NCI-H146 treated with DMSO at 0.1 percent for 48 hours (cell line): Measurements from ENCODE around the gene KIAA0930.
A peak's percentile ranks its signal among the peaks of the same experiment; 100 is the strongest.
"Not testable (repeated sequence)": the region's sequence is repeated elsewhere in the genome, so short reads cannot be mapped to it uniquely, and the experiment has no call there.

Experiments used
- DNase-seq: peaks from one replicate; lab custom pipeline; 2025; ENCODE audit not compliant: unreplicated experiment; lab: John Stamatoyannopoulos, UW

The KIAA0930 gene

DNA sequence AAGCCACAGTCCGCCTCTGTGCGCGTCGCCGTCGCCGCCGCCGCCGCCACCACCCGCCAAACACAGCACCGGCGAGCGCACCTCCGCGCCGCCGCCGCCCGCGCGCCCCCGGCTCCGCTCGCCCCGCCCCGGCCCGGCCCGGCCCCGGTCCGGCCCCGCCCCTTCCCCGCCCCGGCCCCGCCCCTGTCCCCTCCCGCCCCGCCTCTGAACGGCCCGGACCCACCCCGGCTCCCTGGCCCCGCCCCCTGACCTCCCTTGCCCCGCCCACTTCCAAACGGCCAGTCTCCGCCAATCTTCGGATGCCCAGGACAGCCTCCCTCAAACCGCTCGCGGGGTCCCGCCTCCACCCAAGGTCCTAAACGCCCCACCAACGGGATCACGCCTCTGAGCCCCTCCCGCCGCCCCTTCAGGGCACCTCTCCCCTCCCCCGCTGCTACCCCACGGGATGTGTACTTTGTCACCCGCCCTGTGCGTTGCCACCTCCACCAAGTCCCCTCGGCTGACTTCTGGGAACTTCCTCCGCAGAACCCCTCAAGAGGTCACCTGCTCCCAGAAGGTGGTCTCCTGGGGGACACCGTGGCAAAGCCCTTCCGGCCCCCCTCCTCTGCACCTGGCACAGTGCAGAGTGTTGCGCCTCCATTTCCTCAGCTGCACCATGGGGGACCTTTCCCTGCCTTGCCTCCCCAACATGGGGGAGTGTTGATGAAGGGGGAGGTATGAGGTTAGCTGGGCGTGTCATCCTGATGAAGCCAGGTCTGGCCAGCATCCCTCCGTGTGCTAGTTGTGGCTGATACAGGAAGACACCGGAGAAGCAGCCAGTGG, at the start of gene KIAA0930:
Gene KIAA0930, minus strand, starts transcription at position 85 of the 822 bp plus-strand sequence. CDS start 191 bp downstream, outside the sequence.
- DNase-seq: no peak

DNA sequence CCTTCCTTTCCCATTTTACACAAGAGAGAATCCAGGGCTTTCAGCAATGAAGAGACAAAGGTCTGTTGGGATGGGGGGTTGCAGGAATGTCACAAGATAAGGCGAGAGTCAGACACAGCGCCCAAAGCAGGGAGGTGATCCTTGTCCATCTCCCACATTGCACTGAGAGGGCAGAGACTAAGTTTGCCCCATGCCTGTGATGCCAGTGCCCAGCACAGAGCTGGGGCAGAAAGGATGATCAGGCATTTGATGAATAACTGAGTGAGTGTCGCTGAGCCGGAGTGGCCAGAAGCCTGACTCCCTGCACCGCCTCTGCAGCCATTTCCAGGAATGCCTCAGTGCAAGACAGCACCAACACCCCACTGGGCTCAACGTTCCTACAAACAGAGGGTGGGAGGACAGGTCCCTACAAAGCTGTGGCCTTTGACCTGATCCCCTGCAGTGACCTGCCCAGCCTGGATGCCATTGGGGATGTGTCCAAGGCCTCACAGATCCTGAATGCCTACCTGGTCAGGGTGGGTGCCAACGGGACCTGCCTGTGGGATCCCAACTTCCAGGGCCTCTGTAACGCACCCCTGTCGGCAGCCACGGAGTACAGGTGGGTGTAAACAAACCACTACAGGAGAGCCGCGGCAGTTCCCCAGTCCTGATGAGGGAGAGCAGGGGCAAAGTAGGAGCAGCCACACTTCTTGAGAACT, 46.3 kb upstream of the KIAA0930 start:
- no peak for DNase-seq

DNA sequence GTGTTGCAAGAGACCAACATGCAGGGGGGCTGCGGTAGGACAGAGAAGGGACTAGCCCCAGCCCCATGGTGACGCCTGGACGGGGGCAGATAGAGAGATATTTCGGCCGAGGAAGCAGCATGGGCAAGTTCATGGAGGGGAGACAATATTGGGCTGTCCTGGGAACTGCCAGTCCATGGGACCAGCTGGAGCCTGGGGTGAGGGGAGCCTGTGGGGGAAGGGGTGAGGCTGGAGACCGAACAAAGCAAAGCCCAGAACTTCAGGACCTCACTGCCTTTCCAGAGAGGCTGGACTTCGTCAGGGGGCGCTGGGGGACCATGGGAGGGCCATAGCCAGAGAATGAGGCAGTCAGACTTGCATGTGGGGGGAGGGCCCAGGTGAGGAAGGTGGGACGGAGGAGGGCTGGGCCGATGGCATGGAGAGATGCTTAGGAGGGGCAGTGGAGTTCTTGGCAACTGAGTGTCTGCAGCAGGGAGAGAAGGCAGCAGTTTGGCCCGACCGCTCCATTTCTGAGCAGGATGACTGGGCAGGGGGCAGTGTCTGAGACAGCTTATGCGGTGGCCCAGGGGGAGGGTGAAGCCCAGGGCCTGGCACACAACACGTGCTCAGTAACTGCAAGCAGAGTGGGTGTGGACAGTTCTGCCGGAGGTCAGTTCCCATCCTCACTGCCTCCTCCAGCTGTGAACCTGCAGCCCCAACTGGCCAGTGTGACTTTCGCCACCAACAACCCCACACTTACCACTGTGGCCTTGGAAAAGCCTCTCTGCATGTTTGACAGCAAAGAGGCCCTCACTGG, 44.8 kb upstream of the KIAA0930 start:
- DNase-seq: no peak

DNA sequence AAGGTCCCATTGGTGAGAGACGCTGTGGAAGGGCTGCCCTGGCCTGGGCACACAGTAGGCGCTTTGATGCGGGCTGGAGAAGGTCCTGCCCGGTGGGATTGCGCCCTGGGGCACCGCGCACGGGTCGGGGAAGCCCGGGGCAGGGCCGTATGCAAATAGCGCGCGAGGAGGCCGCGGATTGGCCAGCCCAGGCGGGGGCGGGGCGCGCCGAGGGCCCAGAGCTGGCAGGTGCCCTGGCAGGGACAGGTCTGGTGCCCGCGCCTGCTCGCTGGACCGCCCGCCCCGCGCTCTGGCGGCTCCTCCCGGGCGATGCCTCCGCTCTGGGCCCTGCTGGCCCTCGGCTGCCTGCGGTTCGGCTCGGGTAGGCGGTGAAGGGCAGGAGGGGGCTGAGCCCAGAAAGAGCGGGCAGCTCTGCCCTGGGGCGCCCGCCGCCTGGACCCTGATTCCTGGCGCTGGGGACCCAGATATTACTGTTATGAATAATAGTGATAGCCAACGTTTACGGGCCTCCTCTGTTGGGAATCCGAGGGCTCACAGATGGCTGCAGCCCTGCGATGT, 44.1 kb upstream of the KIAA0930 start, which contains the start of gene UPK3A:
Gene UPK3A, plus strand, starts transcription at position 245 of the 558 bp plus-strand sequence. Its CDS starts 65 bp downstream, at position 310.
- DNase-seq: peak; percentile 19

DNA sequence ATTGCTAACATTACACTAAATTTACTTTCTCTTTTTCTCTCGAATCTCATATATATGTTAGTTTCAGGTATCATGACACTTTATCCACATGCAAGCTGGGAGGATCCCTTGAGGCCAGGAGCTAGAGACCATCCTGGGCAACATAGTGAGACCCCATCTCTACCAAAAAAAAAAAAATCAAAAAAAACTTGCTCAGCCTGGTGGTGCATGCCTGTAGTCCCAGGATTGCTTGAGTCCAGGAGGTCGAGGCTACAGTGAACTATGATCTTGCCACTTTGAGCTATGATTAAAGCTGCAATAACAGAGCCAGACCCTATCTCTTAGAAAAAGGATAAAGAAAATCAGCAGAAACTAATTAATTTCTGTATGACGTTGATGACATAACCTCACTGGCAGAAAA, 40.3 kb upstream of the KIAA0930 start:
- DNase-seq: no peak

DNA sequence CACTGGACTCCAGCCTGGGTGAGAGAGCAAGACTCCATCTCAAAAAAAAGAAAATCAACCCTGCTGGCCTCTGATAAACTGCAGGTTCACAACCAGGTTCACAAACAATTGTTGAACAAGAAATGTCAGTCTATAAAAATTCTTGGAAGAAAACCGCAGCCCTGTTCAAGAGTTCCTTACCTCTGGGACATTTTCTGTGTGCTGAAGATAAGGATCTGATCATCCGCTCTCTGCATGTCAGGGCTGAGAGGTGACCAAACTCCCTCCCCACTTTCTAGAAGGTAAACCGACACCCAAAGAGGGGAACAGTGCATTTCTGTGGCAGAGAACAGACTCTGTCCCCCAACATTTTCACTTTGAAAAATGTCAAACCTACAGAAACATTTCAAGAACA, 39.9 kb upstream of the KIAA0930 start:
- no peak for DNase-seq

DNA sequence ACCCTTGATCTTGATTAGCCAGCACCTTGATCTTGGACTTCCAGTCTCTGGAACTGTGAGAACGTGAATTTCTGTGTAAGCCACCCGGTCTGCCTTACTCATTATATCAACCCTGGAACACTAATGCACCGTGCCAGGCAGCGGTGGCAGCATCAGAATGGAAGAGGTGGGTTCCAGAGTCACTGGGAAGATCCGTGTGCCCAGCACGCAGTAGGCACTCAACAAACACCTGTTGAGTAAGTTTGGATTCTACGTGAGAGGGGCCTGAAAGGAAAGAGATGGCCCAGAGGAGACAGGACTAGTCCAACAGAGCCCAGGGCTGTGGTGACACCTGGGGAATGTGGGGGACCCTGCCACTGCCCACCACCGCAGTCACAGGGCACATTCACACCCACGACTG, 37.4 kb upstream of the KIAA0930 start:
- no peak for DNase-seq

DNA sequence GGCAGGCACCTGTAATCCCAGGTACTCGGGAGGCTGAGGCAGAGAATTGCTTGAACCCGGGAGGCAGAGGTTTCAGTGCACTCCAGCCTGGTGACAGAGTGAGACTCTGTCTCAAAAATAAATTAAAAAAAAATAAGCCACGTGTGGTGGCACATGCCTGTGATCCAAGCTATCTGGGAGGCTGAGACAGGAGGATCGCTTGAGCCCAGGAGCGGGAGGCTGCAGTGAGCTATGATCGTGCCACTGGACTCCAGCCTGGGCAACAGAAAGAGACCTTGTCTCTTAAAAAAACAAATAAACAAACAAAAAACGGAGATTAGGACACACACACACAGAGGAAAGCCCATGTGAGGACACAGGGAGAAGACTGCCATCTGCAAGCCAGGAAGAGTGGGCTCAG, 37.0 kb upstream of the KIAA0930 start:
- not testable (repeated sequence) for DNase-seq

DNA sequence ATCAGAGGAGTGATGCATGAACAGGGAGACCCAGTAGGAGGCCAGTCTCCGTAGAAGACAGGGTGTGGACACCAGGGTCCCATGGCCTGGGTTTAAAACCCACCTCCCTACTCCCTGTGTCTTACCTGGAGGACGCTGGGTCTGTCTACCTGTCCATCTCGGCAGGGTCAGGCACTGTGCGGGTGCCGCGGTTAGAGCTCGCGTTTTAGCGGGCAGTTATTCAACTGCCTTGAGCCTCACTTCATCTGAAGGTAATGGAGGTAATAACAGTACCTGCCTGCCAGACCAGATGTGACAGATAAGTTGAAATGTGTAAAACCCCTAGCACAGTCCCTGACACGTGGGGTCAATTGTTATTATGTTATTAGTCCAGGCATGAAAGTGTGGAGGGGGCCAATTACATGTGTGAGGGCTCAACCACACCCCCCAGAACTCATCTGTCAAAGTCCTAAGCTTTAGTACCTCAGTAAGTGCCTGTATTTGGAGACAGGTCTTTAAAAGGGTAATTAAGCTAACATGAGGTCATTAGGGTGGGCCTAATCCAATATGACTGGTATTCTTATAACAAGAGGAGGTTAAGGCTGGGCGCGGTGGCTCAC, 35.9 kb upstream of the KIAA0930 start:
- no peak for DNase-seq

DNA sequence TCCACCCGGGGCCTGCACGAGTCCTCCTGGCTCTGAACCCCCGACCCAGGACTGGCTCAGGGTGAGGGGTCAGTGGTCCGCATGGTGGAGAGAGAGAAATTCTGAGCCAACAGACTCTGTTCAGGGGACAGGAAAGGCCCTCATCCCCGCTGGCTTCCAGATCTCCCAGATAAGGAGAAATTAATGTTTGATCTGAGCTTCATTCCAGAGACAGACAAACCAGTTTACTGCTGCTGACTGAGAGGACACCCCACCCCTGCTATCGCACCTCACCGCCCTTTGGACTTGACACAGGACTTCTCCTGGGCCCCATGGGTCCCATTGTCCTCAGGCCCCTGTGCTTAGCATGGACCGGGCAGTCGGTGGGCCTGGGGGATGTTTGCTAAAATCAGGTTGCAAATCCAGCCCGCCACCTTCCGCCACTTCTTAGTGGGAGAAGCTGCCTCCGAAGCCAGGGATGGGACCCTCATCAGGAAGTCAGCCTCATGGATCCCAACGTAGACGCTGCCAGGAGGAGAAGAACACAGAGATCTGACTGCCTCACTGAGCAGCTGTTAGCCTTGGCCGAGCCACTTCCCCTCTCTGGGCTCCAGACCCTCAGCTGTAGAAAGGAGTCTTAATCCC, 32.9 kb upstream of the KIAA0930 start:
- DNase-seq: no peak

DNA sequence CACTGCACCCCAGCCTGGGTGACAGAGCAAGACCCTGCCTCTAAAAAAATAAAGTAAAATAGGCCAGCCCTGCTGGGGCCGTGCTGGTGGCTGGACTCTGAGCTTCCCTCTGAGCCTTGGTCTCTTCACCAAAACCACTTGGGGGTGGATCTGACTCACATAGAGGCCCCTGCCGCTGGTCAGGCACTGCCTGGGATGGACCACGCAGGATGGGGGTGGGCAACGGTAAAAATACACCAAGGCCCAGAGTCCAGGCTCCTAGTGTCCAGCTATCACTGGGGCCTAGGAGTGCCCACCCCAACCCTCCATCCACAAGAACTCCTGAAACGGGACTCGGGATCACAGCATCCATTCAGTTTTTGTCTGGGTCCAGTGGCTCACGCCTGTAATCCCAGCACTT, 31.8 kb upstream of the KIAA0930 start:
- no peak for DNase-seq

DNA sequence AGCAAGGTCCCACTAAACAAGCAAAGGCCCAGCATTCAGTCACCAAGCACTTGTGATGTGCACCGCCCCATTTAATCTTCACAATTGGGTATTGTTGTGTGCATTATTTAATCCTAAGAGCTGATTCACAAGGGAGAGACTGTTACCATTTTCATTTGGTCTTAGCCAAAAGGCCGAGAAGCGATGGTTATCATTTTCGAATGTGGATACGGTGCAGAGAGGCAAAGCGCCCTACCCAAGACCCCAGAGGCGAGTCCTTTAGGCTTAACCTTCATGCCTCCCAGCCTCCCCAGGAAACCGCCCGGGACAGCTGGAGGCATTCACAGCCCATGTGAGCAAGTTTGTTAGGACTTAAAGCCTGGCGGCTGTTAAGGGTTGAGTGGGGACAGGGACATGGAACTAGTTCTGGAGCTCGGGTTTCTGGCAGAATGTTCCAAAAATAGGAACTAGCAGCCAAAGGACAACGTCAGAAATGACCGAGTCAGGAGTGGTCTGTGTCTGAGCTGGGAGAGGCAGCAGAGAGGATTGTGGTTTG, 31.0 kb upstream of the KIAA0930 start:
- DNase-seq: no peak

DNA sequence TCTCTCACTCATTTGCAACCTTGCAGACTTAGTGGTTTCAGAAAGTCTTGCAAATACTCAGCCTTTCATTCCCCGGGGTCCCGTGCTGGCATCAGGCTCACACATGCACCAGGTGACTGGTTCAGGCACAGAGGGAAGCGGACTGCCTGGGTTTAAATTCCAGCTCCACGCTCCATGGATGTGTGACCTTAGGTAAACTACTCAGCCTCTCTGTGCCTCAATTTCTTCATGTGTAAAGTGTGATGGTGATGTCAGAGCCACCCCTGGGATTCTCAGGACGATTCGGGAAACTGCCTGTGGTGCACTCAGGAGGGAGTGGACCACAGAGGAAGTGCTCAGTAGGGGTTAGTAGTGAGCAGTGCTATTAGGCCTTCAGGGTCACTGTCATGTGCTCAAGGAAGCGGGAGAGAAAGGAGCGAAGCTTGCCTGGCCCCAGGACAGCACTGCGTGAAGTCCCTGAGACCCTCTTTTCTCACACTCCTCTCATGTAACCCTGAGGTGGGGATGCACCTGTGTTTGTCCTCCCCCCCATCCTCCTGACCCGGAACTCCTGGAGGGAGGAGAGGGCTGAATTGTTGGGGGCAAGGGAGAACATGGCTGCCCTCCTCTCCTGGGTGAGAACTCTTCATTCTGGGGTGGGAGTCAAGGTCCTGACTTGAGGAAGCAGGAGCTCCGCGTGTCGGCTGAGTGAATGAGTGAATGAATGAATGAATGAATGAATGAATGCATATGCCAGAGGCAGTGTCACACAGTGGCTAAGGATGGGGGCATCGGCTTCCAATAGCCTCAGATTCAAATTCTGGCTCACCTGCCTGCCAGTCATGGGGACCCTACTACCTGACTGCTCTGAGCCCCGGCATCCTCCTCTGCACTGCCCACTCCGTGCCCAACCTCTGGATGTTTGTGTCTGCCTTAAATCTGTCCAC, 29.7 kb upstream of the KIAA0930 start:
- no peak for DNase-seq

DNA sequence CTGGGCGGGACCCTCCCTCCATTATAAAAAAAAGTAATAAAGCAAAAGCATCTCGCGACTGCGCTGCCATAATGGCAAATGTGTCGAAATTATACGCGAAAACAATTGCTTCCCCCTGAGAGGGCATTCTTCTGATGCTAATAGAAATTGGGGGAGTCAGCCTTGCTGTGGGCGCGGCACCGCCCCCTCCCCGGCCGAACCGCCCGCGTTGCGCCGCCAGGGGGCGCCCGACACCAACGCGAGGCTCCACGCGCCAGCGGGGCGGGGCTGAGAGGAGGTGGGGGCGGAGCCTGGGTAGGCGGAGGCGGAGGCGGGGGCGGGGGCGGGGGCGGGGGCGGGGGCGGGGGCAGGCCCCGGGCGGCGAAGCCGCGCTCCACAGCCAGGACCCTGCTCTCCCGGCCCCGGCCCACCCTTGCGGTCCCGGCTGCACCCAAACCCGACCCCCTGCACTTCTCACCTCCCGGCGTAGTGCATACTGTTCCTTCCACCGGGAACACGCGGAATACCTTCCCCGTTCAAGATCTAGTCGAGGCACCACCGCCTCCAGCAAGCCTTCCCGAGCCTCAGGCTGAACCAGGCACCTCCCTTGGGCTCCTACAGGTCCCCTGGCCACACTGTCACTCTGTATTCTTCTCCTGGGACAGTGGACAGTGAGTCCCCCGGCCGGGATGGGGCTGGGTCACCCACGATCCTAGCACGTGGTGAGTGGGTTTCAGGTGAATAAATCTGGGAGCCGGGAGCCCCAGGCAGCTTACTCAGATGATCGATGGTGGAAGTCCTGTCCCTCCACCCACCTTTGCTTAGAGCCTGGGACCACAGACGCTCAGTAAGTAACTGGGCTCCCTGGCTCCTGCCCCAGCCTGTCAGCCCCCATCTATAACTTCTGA, 28.5 kb upstream of the KIAA0930 start:
- DNase-seq: no peak

DNA sequence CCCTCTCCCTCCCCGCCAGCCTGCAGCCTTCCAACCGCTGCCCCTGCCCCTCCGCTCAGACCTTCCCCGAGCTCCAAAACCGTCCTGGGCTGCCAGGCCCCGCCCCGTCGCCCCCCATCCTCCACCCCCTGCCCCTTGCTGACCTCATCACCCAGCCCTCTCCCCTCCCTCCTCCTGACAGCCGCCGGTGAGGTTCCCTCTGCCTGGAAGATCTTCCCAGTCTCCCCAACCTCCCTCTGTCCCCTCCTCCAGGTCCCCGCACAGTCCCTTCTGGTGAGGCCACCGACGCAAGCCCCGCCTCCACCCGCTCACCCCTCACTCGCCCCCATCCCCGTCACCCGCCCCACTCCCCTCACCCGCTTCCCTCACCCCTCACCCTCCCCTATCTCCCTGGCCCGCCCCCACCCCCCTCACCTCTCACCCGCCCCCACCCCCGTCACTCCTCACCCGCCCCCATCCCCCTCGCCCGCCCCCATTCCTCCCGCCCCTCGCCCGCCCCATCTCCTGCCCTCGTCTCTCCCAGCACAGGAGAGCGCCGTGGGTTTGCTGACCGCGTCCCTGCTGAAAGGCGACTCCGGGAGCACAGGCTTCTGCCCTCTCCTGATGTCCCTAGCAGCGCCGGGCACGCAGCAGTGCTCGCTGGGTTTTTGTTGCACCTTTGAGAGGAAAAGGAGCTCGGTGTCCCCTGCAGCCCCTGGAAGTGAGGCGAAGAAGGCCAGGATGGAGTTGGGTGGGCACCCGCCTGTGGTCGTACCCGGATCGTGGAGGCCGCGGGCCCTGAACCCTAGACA, 27.7 kb upstream of the KIAA0930 start:
- peak; percentile 30 for DNase-seq

DNA sequence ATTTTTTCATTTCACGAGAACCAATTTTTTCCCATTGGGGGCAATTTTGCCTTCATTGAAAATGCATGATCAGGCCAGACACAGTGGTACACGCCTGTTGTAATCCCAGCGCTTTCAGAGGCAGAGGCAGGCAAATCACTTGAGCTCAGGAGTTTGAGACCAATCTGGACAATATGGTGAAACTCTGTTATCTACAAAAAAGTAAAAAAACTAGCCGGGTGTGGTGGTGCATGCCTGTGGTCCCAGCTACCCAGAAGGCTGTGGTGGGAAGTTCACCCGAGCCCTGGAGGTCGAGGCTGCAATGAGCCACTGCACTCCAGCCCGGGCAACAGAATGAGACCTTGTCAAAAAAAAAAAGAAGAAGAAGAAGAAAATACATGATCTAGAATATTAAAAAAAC, 24.8 kb upstream of the KIAA0930 start:
- DNase-seq: no peak
